Ishikawa (cell line): ENCODE results near the gene MOB3B.

Source experiments
- CREB1 ChIP-seq: IDR thresholded peaks from 2 replicates; pipeline ENCODE4 v1.6.1; 2012; ENCODE audit warnings: low read depth
- EP300 ChIP-seq: IDR thresholded peaks from 2 replicates; pipeline ENCODE4 v1.6.1; 2012; ENCODE audit warnings: borderline replicate concordance
- FOXM1 ChIP-seq: IDR thresholded peaks from 2 replicates; pipeline ENCODE4 v1.6.1; 2012; ENCODE audit warnings: low read depth, borderline replicate concordance
- MAX ChIP-seq: IDR thresholded peaks from 2 replicates; pipeline ENCODE4 v1.6.1; 2012
- REST ChIP-seq: IDR thresholded peaks from 2 replicates; pipeline ENCODE4 v1.6.1; 2012; ENCODE audit warnings: low read depth, mild to moderate bottlenecking
- TAF1 ChIP-seq: IDR thresholded peaks from 2 replicates; pipeline ENCODE4 v1.6.1; 2012; ENCODE audit warnings: low read depth, mild to moderate bottlenecking
- YY1 ChIP-seq: IDR thresholded peaks from 2 replicates; pipeline ENCODE4 v1.6.1; 2012; ENCODE audit warnings: low read depth

GRCh38 chr9:27408482-27408881, 121.1 kb downstream of the MOB3B start:
- TF ChIP-seq EP300 = no peak
- TF ChIP-seq FOXM1 = no peak
- TF ChIP-seq REST = no peak
- TF ChIP-seq MAX = no peak
- TF ChIP-seq CREB1 = no peak
- no peak for TF ChIP-seq TAF1
- no peak for TF ChIP-seq YY1
